ENCODE data around the gene MCTP1. TPM values are rescaled to one million over a fixed set of nuclear protein-coding genes. Genes with fewer than 3 reads are reported as not detected.
"Not testable (repeated sequence)": the region's sequence is repeated elsewhere in the genome, so short reads cannot be mapped to it uniquely, and the experiment has no call there.

Gene MCTP1
- total RNA-seq, 1 donor from 2014 or later = 63.1 TPM

DNA sequence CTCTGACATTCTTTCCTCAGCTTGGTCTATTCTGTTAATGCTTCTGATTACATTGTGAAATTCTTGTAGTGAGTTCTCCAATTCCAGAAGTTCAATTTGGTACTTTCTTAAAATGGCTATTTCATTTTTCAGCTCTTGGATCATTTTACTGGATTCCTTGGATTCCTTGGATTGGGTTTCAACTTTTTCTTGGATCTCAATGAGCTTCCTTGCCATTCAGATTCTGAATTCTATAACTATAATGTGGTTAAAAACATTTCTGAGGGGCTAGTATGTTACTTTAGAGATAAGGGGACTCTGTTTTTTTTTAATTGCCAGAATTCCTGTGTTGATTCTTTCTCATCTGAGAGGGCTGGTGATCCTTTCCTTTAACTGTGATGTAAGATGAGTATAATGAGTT, 136.4 kb downstream of the MCTP1 start:
- ATAC-seq = no peak
- intact Hi-C loops (cut with DNase I) = no loop called here
- no peak for DNase-seq (ENCODE audit: low spot score)

DNA sequence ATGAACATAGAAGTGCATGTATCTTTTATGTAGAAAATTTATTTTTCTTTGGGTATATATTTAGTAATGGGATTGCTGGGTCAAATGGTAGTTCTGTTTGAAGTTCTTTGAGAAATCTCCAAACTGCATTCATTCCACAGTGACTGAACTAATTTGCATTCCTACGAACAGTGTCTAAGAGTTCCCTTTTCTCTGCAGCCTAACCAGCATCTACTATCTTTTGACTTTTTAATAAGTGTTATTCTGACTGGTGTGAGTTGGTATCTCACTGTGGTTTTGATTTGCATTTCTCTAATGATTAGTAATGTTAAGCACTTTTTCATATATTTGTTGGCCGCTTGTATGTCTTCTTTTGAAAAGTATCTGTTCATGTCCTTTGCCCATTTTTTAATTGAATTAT, 141.0 kb downstream of the MCTP1 start:
- ATAC-seq; DNase-seq (ENCODE audit: low spot score); intact Hi-C loops (cut with DNase I): not testable (repeated sequence)

DNA sequence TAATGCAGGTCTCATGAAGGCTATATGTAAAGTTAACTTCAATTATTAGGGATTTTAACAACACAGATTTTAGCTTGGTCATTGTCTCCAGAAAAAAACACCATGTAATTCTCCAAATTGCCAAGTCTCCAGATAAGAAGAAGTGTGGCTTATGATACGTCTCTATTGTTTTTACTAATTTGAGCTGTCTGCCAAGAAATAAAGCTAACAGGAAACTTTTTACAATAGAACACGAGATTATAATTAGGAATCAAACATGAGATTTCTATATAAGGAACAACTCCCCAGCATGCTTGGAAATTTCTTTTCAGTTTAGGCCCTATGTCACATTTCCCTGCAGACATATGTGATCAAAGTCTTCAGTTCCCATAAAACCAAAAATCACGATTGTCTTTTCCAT, 142.7 kb downstream of the MCTP1 start:
- intact Hi-C loops (cut with DNase I) = no loop called here
- ATAC-seq (no peak), DNase-seq (ENCODE audit: low spot score) (no peak)

DNA sequence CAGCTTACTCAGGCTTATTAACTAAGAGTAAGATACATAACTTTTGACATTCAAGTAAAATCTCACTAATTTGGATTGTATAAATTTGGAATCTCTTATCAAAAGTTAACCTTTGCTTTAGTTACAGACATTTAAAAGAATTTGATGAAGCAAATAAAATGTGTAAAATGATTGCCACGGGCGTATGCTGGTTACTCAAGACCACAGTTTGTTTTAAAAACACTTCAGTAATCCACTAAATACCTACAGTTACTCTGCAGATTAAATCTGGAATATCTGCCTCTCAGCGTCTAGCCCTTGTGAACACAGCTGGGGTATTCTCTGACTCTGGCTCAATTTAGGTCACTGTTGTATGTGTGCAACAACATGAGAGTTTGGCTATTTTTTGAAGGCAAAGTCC, 143.8 kb downstream of the MCTP1 start:
- DNase-seq (ENCODE audit: low spot score) = no peak
- ATAC-seq = no peak
- intact Hi-C loops (cut with DNase I) = no loop called here

DNA sequence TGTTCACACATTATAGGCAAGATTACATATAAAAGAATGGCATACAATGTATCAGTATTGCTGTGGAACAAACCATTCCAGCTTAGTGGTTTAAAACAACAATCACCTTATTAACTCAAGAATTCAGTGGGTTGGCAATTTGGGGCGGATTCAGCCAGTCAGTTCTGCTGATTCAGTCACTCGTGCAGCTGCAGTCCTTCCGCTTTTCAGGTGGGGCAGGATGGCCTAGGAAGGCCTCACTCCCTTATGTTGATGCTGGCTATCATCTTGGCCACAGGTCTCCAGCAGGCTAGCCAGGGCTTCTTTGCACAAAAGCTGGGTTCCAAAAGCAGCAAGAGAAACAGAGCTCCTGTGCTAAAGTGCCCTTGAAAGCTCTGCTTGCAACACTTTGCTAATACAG, 150.6 kb downstream of the MCTP1 start:
- intact Hi-C loops (cut with DNase I) = no loop called here

DNA sequence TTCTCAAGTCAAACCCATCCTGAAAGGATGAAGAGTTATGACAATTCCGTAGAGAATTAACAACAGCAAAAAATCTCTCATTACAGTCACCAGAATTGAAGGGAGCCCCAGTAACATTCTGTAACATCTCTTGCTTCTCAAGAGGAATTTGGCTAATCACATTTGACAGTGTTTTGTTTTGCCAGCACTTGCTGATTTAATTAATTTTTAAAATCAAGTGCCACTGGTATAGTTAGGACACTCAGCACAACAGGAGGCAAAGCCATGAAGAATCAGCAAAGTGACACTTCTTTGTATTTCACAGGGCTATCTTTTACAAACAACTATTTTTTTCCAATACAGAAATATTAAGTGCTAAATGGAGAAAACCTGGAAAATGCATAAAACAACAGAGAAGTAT, 152.8 kb downstream of the MCTP1 start:
- ATAC-seq = no peak
- intact Hi-C loops (cut with DNase I) = no loop called here
- no peak for DNase-seq (ENCODE audit: low spot score)

More for the DNA sequence above, 150.6 kb downstream of the MCTP1 start:
- DNase-seq (ENCODE audit: low spot score) = no peak
- ATAC-seq = no peak

DNA sequence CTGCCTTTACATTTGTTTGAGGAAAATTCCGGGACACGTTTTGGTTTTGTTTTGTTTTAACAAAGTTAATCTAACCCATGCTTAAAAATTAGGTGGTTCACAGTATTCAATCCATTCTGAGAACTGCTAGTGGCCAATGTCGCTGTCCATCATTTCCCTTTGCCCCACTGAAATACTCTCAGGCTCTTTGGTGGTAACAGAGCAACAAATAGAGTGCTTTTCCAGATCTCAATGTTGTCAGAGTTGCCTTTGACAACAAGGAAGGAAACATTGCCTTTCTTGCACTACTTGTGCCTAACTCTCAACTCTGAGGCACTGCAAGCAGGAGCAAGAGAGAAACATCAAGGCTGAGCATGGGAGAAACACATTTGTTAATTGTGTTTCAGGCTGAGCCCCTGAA, 154.0 kb downstream of the MCTP1 start:
- no peak for DNase-seq (ENCODE audit: low spot score)
- intact Hi-C loops (cut with DNase I) = no loop called here
- ATAC-seq = no peak

DNA sequence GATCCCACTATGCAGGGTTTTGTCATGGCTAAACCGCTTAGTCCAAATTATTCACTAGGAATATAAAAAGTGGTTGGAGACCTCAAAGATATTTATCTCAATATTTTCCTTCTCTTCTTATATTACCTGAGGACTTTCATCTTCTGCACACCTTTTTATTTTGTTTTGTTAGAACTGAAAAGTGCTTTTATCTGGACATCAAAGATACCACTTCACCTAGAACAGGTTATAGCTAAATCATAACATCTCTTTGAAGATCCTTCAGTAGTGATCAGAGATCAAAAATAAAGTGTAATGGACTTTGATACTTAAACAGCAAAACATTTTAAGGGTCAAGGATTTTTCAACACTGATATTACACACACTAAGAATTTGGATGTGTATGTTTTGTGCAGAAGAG, 160.2 kb downstream of the MCTP1 start:
- DNase-seq (ENCODE audit: low spot score) (no peak), ATAC-seq (no peak)
- intact Hi-C loops (cut with DNase I) = no loop called here

DNA sequence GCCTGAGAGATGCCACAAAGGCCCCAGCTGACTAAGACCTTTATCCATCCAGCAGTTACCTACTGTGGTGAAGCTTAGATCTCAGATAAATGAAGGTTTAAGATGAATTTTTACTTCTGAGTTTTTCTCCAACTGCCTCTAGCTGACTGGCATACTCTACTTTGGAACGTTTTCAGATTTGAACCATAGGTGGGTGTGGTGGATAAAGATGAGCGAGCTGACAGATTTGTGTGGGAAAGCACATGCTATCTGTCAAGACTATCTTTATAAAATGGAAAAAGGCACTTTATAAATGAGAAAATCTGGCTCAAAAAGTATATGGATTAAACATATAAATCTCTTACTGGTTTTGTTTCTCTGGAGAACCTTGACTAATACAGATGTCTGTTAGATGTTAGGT, 160.8 kb downstream of the MCTP1 start:
- no peak for ATAC-seq
- no peak for DNase-seq (ENCODE audit: low spot score)
- intact Hi-C loops (cut with DNase I) = no loop called here

DNA sequence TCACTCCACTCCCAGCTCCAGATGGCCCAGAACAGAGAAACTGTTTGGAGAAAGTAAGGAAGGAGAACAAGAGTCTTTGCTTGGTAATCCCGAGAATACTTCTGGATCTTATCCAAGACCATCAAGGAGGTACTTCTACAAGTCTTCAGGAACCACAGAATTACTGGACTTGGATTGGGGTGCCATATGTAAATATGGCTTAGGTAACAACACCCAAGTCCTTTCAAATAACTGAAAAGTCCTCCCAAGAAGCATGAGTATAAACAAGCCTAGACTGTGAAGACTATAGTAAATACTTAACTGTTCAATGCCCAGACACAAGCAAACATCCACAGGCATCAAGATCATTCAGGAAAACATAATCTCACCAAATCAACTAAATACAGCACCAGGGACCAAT, 170.0 kb downstream of the MCTP1 start:
- intact Hi-C loops (cut with DNase I) = no loop called here
- ATAC-seq (no peak), DNase-seq (ENCODE audit: low spot score) (no peak)

DNA sequence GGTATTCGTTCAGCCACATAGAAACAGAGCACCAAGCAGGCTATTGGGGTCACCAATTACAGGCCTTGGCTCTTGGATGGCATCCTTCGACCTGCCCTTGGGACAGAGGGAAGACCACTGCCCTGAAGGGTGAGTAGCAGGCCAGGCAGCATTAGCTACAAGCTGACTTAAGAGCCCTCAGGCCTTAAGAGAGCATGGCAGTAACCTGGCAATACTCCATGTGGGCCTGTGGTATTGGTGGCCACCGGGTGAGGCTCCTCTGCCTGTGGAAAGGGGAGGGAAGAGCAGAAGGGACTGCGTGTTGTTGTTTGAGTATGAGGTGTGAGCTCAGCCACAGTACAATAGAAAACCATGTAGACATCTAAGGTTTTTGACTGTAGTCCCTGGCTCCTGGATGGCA, 170.6 kb downstream of the MCTP1 start:
- no peak for ATAC-seq
- intact Hi-C loops (cut with DNase I) = no loop called here
- DNase-seq (ENCODE audit: low spot score) = no peak

DNA sequence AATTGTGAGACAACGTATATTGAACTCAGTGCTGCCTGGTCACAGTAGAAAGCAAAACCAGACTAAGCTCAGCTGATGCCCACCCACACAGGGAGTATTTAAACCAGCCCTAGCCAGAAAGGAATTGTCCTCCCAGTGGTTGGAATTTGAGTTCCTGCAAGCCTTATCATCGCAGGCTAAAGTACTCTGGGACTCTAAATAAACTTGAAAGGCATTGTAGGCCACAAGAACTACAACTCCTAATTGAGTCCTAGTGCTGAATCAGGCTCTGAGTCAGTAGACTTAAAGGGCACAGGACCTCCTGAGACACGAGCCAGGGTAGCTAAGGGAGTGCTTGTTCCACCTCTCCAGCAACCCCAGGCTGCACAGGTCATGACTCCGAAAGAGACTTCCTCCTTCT, 171.4 kb downstream of the MCTP1 start:
- DNase-seq (ENCODE audit: low spot score) = no peak
- no peak for ATAC-seq
- intact Hi-C loops (cut with DNase I) = no loop called here

DNA sequence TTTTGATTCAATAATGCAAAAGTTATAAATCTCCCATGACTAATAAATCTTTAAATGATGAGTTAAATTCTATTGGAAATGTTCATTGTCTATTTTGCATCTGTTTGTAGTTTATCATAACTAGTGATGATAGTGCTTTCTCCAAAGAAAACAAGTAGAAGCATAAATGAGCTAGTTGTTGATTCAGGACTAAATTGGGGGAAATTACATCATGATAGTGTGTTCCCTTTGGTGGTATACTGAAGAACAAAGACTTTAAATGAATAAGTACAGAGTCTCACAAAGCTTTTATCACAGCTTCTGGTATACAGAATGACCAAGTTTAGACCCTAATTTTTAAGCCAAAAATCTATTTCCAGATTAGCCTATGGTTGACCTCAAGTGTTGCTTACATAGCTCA, 173.8 kb downstream of the MCTP1 start:
- ATAC-seq = no peak
- no peak for DNase-seq (ENCODE audit: low spot score)
- intact Hi-C loops (cut with DNase I) = no loop called here

DNA sequence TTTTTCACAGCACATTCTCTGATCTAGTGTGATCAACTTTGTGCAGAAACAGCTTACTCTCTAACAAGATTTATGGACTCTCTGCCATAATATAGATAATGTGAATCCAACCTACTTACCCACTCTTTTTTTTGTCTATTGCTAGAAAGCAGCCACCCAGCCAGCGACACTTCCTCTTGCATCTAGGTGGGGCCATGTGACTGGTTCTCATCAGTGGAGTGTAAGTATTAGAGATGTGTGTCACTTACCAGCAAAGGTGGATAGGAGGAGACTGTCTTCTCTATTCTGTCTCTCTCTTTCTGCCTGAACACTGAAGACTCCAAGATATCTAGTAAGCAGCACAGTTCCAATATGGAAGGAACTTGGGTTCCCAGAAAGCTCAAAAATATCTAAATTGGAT, 174.8 kb downstream of the MCTP1 start:
- DNase-seq (ENCODE audit: low spot score) = no peak
- intact Hi-C loops (cut with DNase I) = no loop called here
- no peak for ATAC-seq

DNA sequence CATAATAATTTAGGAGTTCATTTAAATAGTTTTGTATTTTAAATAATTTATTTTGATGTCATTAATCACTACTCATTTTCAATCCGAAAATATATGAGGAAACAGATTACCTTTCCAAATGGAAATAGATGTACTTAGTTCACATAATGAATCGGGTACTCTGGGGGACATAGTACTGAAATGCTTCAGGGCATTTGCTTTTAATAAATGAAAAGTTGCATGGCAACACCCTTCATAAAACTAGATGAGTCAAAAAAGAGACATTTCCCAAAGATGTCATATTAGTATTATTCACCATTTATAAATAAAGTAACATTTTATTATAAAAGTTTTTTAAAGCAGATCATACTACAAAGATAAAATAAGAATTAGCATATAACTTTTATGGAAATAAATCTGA, 177.8 kb downstream of the MCTP1 start:
- intact Hi-C loops (cut with DNase I) = no loop called here
- ATAC-seq = no peak
- no peak for DNase-seq (ENCODE audit: low spot score)

DNA sequence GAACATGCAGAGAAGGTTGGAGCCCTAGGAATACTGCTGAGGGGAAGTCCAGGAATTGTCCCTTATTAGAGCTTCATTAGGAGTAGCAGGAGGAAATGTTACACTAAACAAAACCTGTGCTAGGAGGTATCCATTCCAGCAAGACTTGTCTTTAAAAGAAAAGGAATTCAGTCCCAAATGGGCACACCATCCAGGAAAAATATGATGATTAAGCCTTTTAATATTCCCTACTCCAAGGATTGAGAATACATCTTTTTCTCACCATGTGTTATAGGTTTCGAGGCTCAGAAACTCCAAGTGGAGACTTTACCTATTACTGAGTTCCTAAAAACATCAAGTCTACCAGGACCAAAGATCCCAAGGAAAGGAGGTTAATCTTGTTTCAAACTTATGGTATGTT, 179.3 kb downstream of the MCTP1 start:
- DNase-seq (ENCODE audit: low spot score) (no peak), ATAC-seq (no peak)
- intact Hi-C loops (cut with DNase I) = no loop called here

DNA sequence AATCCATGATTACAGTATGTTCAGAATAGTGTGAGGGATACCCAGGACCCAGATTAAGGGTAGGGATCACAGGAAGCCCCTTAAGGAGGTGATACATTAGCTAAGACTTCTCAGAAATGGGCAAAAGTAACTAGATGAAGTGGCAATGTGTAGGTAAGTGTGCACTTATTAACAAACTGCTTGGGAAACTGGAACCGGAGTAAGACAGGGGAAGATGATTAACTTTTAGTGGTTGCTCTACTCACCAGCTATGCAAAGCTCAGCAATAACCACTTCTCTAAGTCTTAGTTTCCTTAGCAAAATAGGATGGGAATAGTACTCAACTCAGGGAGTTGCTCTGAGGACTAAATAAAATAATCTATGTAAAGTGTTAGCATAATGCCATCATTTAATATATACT, 182.2 kb downstream of the MCTP1 start:
- intact Hi-C loops (cut with DNase I) = no loop called here
- no peak for DNase-seq (ENCODE audit: low spot score)
- no peak for ATAC-seq

DNA sequence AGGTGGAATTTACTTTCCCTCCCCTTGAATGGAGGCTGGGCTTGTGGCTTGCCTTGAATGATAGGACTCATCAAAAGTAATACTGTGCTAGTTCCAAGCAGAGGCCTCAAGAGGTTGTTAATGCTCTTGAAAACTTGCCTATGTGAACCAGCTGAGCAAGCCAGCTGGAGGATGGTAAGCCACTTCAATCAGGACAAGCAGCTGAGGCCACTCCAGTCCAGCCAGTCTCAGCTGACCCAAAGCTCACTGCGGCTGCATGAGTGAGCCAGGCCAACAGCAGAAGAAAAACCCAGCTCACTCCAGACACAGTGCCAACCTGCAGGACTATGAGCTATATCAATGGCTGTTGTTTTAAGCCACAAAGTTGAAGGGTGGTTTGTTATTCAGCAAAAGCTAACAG, 182.8 kb downstream of the MCTP1 start:
- DNase-seq (ENCODE audit: low spot score) (no peak), ATAC-seq (peak; percentile 26)
- intact Hi-C loops (cut with DNase I) = no loop called here

DNA sequence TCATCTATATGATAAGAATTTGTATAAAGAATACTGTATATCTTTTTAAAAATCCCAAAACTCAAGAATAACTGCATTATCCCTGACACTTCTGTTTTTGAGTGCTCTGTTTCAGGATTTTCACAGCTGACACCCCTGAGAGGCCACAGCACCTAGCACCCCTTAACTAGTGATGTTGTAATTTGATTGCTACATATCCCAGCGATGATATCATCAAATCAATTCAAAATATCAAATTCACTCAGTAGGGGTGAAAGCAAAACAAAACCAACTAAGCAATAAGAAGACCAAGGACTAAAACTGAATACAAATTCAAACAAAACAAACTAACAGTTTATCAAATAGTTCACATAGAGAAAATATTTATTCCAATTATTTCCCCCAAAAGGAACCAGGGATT, 184.3 kb downstream of the MCTP1 start:
- ATAC-seq (no peak), DNase-seq (ENCODE audit: low spot score) (no peak)
- intact Hi-C loops (cut with DNase I) = no loop called here

DNA sequence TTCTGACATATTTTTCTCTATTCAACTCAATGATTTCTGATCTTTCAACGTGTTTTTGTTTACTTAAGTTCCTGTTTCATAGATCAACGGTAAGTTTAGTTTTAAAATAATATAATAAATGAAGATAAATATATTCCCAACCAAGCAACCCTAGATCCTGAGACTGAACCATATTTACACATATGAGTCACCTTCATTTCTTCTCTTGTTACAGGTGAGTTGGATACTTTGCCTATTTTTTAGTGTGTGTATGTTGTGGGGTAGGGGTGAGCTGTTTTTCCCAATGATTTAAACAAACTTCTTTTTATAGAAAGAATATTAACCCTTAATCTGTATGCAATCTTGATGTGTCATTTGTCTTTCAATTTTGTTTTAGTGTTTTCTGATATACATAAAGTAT, 186.9 kb downstream of the MCTP1 start:
- no peak for DNase-seq (ENCODE audit: low spot score)
- no peak for ATAC-seq
- intact Hi-C loops (cut with DNase I) = no loop called here

DNA sequence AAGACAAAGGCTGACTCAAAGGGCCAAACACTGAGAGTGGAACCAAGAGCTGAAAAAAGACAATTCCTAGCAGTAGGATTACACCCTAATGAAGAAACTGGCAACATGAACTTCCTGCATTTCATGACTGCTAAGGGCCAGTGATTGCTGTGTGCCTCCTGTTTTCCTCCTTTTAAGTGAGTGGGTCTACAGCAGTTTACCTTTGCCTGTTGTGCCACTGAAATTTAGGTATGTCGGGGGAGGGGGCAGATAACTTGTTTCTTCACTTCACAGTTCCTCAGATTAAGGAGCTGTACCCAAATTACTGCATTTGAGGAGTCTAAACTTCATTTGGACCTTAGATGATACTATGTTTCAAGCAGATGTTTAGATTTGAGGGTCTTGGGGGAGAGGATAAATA, 191.7 kb downstream of the MCTP1 start:
- ATAC-seq = no peak
- intact Hi-C loops (cut with DNase I) = no loop called here

DNA sequence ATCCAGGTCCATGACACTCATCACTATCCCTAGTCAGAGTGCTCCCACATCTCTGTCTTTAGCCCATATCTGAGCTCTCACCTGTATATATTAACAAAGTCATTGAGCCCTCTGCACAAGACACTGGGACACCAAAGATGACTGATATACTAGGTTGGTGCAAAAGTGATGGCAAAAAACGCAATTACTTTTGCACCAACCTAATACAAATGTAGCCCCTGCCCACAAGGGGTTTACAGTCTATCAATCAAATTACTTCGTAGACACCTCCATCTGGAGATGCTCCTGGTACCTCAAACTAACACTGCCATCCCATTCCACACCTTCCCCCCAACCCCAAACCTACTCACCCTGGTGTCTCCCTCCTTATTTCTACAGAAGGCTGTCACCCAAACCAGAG, 194.1 kb downstream of the MCTP1 start:
- DNase-seq (ENCODE audit: low spot score) = no peak
- intact Hi-C loops (cut with DNase I) = no loop called here
- no peak for ATAC-seq

More for the DNA sequence above, 191.7 kb downstream of the MCTP1 start:
- no peak for DNase-seq (ENCODE audit: low spot score)

Measured in sciatic nerve (tissue), 2 donors.